GM19467 (cell line): ENCODE data around the gene LARGE1.

ENCODE experiments used
- ATAC-seq: cut with Tn5 transposase; IDR thresholded peaks from one replicate; pipeline ENCODE4 v1.9.1; 2021; ENCODE audit warnings: mild to moderate bottlenecking, moderate library complexity; ENCODE audit not compliant: unreplicated experiment

Gene LARGE1

GRCh38 chr22:33781411-33781810 lies 138.9 kb downstream of the LARGE1 start:
- no peak for ATAC-seq

GRCh38 chr22:33780531-33781136 lies 139.6 kb downstream of the LARGE1 start:
- ATAC-seq, result no peak

GRCh38 chr22:33779243-33779642 lies 141.0 kb downstream of the LARGE1 start:
- ATAC-seq, result no peak

GRCh38 chr22:33776491-33776890 lies 143.8 kb downstream of the LARGE1 start:
- ATAC-seq, result no peak

GRCh38 chr22:33774781-33775180 lies 145.5 kb downstream of the LARGE1 start:
- no peak for ATAC-seq

GRCh38 chr22:33772745-33773144 lies 147.5 kb downstream of the LARGE1 start:
- ATAC-seq, result no peak

GRCh38 chr22:33771136-33771535 lies 149.1 kb downstream of the LARGE1 start:
- no peak for ATAC-seq

- ATAC-seq, result no peak
Observed at GRCh38 chr22:33770723-33771122, 149.6 kb downstream of the LARGE1 start.

- no peak for ATAC-seq
Observed at GRCh38 chr22:33766091-33766490, 154.2 kb downstream of the LARGE1 start.

- no peak for ATAC-seq
Observed at GRCh38 chr22:33758961-33759360, 161.3 kb downstream of the LARGE1 start.

- ATAC-seq, result no peak
Observed at GRCh38 chr22:33757802-33758483, 162.3 kb downstream of the LARGE1 start.

- no peak for ATAC-seq
Observed at GRCh38 chr22:33757041-33757801, 163.1 kb downstream of the LARGE1 start.

GRCh38 chr22:33756508-33756949 lies 163.7 kb downstream of the LARGE1 start:
- ATAC-seq, result no peak

- no peak for ATAC-seq
Observed at GRCh38 chr22:33748714-33749113, 171.6 kb downstream of the LARGE1 start.

- no peak for ATAC-seq
Observed at GRCh38 chr22:33747576-33748180, 172.6 kb downstream of the LARGE1 start.

- no peak for ATAC-seq
Observed at GRCh38 chr22:33747029-33747428, 173.2 kb downstream of the LARGE1 start.

GRCh38 chr22:33746501-33746928 lies 173.8 kb downstream of the LARGE1 start:
- no peak for ATAC-seq

GRCh38 chr22:33745501-33745900 lies 174.8 kb downstream of the LARGE1 start:
- no peak for ATAC-seq

- ATAC-seq, result no peak
Observed at GRCh38 chr22:33743756-33744155, 176.5 kb downstream of the LARGE1 start.

GRCh38 chr22:33741025-33741424 lies 179.3 kb downstream of the LARGE1 start:
- ATAC-seq, result no peak

GRCh38 chr22:33739516-33739915 lies 180.8 kb downstream of the LARGE1 start:
- no peak for ATAC-seq
